Measurements from ENCODE around the gene LGI1.
"Not testable (repeated sequence)": the region's sequence is repeated elsewhere in the genome, so short reads cannot be mapped to it uniquely, and the experiment has no call there.

- TF ChIP-seq, protein P1, sequence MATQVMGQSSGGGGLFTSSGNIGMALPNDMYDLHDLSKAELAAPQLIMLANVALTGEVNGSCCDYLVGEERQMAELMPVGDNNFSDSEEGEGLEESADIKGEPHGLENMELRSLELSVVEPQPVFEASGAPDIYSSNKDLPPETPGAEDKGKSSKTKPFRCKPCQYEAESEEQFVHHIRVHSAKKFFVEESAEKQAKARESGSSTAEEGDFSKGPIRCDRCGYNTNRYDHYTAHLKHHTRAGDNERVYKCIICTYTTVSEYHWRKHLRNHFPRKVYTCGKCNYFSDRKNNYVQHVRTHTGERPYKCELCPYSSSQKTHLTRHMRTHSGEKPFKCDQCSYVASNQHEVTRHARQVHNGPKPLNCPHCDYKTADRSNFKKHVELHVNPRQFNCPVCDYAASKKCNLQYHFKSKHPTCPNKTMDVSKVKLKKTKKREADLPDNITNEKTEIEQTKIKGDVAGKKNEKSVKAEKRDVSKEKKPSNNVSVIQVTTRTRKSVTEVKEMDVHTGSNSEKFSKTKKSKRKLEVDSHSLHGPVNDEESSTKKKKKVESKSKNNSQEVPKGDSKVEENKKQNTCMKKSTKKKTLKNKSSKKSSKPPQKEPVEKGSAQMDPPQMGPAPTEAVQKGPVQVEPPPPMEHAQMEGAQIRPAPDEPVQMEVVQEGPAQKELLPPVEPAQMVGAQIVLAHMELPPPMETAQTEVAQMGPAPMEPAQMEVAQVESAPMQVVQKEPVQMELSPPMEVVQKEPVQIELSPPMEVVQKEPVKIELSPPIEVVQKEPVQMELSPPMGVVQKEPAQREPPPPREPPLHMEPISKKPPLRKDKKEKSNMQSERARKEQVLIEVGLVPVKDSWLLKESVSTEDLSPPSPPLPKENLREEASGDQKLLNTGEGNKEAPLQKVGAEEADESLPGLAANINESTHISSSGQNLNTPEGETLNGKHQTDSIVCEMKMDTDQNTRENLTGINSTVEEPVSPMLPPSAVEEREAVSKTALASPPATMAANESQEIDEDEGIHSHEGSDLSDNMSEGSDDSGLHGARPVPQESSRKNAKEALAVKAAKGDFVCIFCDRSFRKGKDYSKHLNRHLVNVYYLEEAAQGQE (IDR thresholded peaks at IDR 0.05; ENCODE audit: borderline replicate concordance) = not testable (repeated sequence)
- TF ChIP-seq, protein P2, sequence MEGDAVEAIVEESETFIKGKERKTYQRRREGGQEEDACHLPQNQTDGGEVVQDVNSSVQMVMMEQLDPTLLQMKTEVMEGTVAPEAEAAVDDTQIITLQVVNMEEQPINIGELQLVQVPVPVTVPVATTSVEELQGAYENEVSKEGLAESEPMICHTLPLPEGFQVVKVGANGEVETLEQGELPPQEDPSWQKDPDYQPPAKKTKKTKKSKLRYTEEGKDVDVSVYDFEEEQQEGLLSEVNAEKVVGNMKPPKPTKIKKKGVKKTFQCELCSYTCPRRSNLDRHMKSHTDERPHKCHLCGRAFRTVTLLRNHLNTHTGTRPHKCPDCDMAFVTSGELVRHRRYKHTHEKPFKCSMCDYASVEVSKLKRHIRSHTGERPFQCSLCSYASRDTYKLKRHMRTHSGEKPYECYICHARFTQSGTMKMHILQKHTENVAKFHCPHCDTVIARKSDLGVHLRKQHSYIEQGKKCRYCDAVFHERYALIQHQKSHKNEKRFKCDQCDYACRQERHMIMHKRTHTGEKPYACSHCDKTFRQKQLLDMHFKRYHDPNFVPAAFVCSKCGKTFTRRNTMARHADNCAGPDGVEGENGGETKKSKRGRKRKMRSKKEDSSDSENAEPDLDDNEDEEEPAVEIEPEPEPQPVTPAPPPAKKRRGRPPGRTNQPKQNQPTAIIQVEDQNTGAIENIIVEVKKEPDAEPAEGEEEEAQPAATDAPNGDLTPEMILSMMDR (IDR thresholded peaks at IDR 0.05; ENCODE audit: poor library complexity, severe bottlenecking) = not testable (repeated sequence)
- TF ChIP-seq POLR2AphosphoS5 (IDR thresholded peaks at IDR 0.05); MXI1 (conservative IDR thresholded peaks at IDR 0.05; ENCODE audit: poor library complexity, severe bottlenecking); EZH2 (IDR thresholded peaks at IDR 0.05; ENCODE audit: borderline replicate concordance, insufficient read depth, low read length, poor library complexity, severe bottlenecking); EP300 (conservative IDR thresholded peaks at IDR 0.05; ENCODE audit: poor library complexity, severe bottlenecking); TAF1 (IDR thresholded peaks at IDR 0.05; ENCODE audit: low read depth): not testable (repeated sequence)
These were observed 73.3 kb downstream of the LGI1 start for GRCh38 chr10:93831065-93831464.
